Chondrocyte (in vitro differentiated cells): Measurements from ENCODE around the gene TRIP13. TPM values are rescaled to one million over a fixed set of nuclear protein-coding genes. Genes with fewer than 3 reads are reported as not detected.
"Not testable (repeated sequence)": the region's sequence is repeated elsewhere in the genome, so short reads cannot be mapped to it uniquely, and the experiment has no call there.

ENCODE experiments used
- DNase-seq: peaks from one replicate; pipeline ENCODE4 v3.0.0; 2021; ENCODE audit warnings: mixed read lengths, low spot score
- H3K27ac Mint-ChIP-seq: one replicate; pipeline ENCODE4 v1.8.0; 2021; ENCODE audit warnings: mild to moderate bottlenecking, moderate library complexity, mixed read lengths; ENCODE audit not compliant: unreplicated experiment
- H3K27me3 Mint-ChIP-seq: 2 replicates; pipeline ENCODE4 v1.8.0; 2021; ENCODE audit warnings: low read depth, mixed read lengths
- H3K36me3 Mint-ChIP-seq: 2 replicates; pipeline ENCODE4 v1.8.0; 2021; ENCODE audit warnings: low read depth, mixed read lengths
- H3K4me1 Mint-ChIP-seq: 2 replicates; pipeline ENCODE4 v1.8.0; 2021; ENCODE audit warnings: low read depth, mild to moderate bottlenecking, mixed read lengths
- H3K4me3 Mint-ChIP-seq: one replicate; pipeline ENCODE4 v1.8.0; 2021; ENCODE audit warnings: mild to moderate bottlenecking, moderate library complexity, mixed read lengths; ENCODE audit not compliant: unreplicated experiment
- H3K9me3 Mint-ChIP-seq: 2 replicates; pipeline ENCODE4 v1.8.0; 2021; ENCODE audit warnings: low read depth, mixed read lengths
- total RNA-seq: library from RNA; stranded (reverse); gene quantifications from 3 replicates; pipeline ENCODE4 v1.2.1, GENCODE V29; 2021
- TF ChIP-seq, protein P1 (sequence below): fragments of 200-600 bp; sonication (generic); IDR thresholded peaks from 2 replicates; pipeline ENCODE4 v1.5.0; 2021; ENCODE audit warnings: antibody characterized with exemption, mild to moderate bottlenecking, moderate library complexity

TRIP13 gene
- total RNA-seq, 1 donor from 2014 or later: 4.9 TPM

DNA sequence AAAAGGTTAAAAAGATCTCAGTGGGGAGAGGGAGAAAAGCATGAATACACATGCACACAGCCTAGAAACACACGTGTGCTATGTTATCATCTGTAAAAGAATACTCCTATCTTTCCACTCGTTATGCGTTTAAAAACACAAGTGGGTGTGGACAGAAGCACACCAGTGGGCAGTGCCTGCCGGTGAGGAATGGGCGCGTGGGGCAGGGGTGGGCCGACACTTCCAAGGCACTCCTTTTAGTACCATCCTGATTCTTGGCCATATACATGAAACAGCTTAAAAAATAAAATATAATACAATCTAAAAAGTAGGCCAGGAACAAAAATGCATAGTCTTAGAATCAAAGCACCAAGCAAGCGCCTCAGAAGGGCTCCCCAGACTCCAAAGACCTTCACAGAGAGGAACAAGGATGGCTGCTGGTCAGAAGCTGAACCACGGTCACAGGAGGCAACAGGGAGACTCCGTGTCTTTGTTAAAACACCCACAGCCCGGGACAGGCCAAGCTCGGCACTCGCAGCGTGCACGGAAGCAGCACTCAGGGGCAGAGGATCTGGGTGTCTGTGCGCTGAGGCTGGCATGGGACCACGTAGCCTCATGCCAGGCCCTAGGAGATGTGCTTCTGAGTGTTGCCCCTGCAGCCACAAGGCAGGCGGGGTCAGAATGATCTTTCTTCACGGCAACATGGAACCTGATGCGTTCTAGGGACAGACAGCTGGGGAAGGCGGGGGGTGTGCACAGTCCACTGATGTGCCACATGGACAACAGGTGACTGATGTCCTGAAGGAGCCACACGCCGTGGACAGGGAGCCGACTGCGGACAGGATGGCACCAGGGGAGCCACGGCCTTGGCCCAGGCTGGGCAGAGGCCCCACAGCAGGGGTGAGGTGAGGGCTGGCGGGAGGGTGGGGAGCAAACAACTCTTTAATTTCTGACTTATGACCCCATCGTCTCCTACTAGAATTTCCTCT, 16.0 kb upstream of the TRIP13 start:
- no peak overlapping the region for H3K4me3 Mint-ChIP-seq
- H3K27me3 Mint-ChIP-seq: no peaks in the 10 kb centered on the region
- H3K36me3 Mint-ChIP-seq: peaks cover 28% of the 10 kb centered on the region
- no peaks in the 10 kb centered on the region for H3K4me1 Mint-ChIP-seq
- peak; percentile 68 for DNase-seq
- H3K9me3 Mint-ChIP-seq: no peaks in the 10 kb centered on the region
- H3K27ac Mint-ChIP-seq: no peak overlapping the region
- TF ChIP-seq, protein P1, sequence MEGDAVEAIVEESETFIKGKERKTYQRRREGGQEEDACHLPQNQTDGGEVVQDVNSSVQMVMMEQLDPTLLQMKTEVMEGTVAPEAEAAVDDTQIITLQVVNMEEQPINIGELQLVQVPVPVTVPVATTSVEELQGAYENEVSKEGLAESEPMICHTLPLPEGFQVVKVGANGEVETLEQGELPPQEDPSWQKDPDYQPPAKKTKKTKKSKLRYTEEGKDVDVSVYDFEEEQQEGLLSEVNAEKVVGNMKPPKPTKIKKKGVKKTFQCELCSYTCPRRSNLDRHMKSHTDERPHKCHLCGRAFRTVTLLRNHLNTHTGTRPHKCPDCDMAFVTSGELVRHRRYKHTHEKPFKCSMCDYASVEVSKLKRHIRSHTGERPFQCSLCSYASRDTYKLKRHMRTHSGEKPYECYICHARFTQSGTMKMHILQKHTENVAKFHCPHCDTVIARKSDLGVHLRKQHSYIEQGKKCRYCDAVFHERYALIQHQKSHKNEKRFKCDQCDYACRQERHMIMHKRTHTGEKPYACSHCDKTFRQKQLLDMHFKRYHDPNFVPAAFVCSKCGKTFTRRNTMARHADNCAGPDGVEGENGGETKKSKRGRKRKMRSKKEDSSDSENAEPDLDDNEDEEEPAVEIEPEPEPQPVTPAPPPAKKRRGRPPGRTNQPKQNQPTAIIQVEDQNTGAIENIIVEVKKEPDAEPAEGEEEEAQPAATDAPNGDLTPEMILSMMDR: no peak

DNA sequence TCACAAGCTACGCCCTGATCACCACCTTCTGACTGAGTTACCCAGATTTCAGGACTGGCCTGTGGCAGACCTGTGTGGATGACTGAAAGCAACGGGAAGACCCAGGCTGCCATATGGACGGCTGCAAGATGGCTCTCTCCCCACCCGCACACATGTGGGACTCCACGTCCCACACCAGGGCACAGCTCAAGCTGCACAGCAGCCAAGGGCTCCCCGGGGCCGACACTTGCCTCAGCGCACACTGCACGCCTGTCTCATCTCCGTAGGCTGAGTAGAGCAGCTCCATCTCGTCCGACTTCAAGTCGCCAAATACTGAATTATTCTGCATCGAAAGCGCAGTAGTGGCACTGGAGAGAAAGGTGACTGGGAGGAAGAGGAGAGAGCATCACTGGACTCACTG, 14.6 kb upstream of the TRIP13 start:
- Mint-ChIP-seq H3K27me3 (no peaks in the 10 kb centered on the region), H3K9me3 (no peaks in the 10 kb centered on the region), H3K27ac (no peak overlapping the region), H3K4me3 (no peak overlapping the region), H3K4me1 (no peaks in the 10 kb centered on the region), H3K36me3 (peaks cover 39% of the 10 kb centered on the region)
- TF ChIP-seq, protein P1: no peak
- peak; percentile 86 for DNase-seq

DNA sequence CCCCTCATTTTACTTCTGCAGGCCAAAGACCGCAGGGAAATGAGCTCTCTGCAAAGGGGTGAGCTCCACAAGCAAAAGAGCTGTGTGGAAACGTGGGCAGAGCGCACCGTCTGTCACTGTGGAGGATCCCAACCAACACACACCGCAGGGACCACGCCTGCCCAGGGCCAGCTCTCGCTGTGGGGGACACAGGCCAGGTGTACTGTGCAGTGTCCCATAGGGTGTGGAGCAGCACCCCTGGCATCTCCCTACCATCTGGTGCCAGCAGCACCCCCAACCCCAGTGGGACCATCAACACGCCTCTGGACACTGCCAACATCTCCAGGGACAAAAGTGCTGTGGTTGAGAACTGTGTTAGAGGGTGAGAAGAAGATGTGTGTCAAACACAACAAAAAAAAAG, 14.0 kb upstream of the TRIP13 start:
- H3K4me3 Mint-ChIP-seq, H3K27me3 Mint-ChIP-seq, H3K4me1 Mint-ChIP-seq, H3K27ac Mint-ChIP-seq, DNase-seq, H3K9me3 Mint-ChIP-seq: not testable (repeated sequence)
- H3K36me3 Mint-ChIP-seq: peaks cover 40% of the 10 kb centered on the region

DNA sequence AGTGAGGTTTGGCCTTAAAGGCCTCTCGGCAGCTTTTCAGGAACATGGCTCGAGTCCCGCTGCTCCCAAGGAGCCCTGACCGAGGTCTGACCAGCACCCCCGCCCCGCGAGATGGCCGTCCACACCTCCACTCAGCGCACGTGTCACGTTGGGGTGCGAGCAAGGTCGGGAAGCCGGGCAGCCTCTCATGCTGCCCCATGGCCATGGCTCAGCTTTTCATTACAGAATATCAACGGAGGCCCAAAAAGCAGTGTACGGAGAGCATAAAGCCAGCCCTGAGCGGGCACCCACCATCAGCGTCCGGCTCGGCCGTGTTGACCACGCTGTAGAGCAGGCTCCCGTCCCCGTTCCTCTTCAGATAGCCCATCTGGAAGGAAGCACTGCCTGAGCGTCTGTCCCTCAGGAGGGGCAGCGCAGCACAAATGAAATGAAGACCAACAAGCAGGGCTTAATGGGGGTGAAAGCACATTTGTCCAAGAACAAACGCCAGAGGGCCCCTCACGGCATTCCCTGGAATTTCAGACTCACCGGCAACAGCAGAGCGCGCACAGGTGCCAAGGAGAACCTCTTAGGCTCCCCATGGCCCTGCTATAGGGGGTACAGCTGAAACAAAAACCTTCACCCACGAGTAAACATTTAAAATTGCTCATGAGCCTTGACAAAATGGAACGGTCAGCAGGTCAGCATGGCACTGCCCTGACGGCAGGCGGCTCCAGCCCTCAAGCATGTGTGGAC, 11.7 kb upstream of the TRIP13 start:
- peaks cover 45% of the 10 kb centered on the region for H3K36me3 Mint-ChIP-seq
- no peak overlapping the region for H3K27ac Mint-ChIP-seq
- H3K4me3 Mint-ChIP-seq: no peak overlapping the region

DNA sequence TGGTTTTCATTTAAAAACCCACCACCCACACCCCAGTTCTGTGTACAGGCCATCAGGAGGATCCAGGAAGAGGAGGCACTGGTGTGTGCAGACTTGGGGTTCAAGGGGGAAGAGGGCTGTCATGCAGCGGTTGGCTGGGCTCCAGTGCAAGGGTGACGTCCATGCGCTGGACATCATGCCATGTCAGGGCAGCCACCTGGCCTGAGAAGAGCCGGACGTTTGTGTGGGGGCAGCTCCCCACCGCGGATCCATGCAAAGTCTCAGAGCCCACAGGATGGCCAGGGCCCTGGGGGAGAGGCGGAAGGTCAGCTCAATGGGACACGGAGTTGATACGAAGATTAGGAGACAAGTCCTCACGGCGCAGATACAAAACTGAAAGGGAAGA, 11.1 kb upstream of the TRIP13 start:
- Mint-ChIP-seq H3K36me3 (peaks cover 48% of the 10 kb centered on the region), H3K4me3 (no peak overlapping the region), H3K4me1 (no peaks in the 10 kb centered on the region), H3K27ac (no peak overlapping the region), H3K9me3 (no peaks in the 10 kb centered on the region), H3K27me3 (no peaks in the 10 kb centered on the region)
- TF ChIP-seq, protein P1: no peak
- peak; percentile 75 for DNase-seq

More for the DNA sequence above, 11.7 kb upstream of the TRIP13 start:
- Mint-ChIP-seq H3K4me1 (no peaks in the 10 kb centered on the region), H3K27me3 (no peaks in the 10 kb centered on the region), H3K9me3 (no peaks in the 10 kb centered on the region)
- TF ChIP-seq, protein P1: no peak
- DNase-seq: peak; percentile 91
